Neural cell (in vitro differentiated cells): Measurements from ENCODE around the gene PAIP2.

ENCODE experiments used
- CTCF ChIP-seq: fragments of 450-650 bp; IDR thresholded peaks from 2 replicates; pipeline ENCODE4 v1.5.1; 2014; ENCODE audit warnings: antibody characterized with exemption, mild to moderate bottlenecking, moderate library complexity; ENCODE audit not compliant: poor library complexity, severe bottlenecking
- EP300 ChIP-seq: fragments of 450-650 bp; conservative IDR thresholded peaks from 2 replicates; pipeline ENCODE4 v1.6.1; 2014; ENCODE audit warnings: antibody characterized with exemption, mild to moderate bottlenecking, moderate library complexity; ENCODE audit not compliant: poor library complexity, severe bottlenecking
- EZH2 ChIP-seq: fragments of 200-600, 300-800 bp; shearing (Covaris generic), sonication (generic); IDR thresholded peaks from 2 replicates; pipeline ENCODE4 v1.6.1; 2014; ENCODE audit warnings: antibody characterized with exemption, low read length, borderline replicate concordance, mild to moderate bottlenecking; ENCODE audit not compliant: insufficient read depth, poor library complexity, severe bottlenecking
- RAD21 ChIP-seq: fragments of 450-650 bp; conservative IDR thresholded peaks from 2 replicates; pipeline ENCODE4 v1.6.1; 2014; ENCODE audit warnings: antibody characterized with exemption, mild to moderate bottlenecking, moderate library complexity
- SMC3 ChIP-seq: fragments of 450-650 bp; conservative IDR thresholded peaks from 2 replicates; pipeline ENCODE4 v1.6.1; 2014; ENCODE audit warnings: antibody characterized with exemption, mild to moderate bottlenecking, moderate library complexity; ENCODE audit not compliant: poor library complexity

GRCh38 chr5:139401546-139401945 lies 59.9 kb downstream of the PAIP2 start:
- no peak for TF ChIP-seq SMC3
- TF ChIP-seq RAD21, result no peak
- no peak for TF ChIP-seq CTCF
- TF ChIP-seq EZH2, result no peak
- no peak for TF ChIP-seq EP300
